DMS153 treated with DMSO at 0.1 percent for 48 hours (cell line): ENCODE measurements around the gene TKTL1.

Experiments
- DNase-seq: peaks from one replicate; lab custom pipeline; 2025; ENCODE audit not compliant: unreplicated experiment; lab: John Stamatoyannopoulos, UW

Gene TKTL1

DNA sequence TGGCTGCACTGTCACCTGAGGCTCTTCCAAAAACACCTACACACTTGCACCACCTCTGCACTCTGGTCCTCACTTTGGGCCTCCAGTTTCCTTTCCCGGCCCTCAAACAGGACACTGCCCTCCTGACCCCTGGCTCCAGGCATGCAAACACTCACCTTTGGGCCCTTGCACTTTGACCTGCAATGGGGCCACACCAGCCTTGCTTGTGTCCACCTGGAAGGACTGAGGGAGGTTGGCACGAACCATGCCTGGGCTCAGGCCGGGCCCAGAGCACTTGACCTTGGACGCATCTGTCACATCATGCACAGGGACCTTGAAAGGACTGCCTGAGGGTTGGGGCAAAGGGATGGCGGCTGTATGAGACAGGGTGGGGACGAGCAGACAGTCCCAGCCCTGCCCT is 63.2 kb downstream of the TKTL1 start:
- DNase-seq: no peak

DNA sequence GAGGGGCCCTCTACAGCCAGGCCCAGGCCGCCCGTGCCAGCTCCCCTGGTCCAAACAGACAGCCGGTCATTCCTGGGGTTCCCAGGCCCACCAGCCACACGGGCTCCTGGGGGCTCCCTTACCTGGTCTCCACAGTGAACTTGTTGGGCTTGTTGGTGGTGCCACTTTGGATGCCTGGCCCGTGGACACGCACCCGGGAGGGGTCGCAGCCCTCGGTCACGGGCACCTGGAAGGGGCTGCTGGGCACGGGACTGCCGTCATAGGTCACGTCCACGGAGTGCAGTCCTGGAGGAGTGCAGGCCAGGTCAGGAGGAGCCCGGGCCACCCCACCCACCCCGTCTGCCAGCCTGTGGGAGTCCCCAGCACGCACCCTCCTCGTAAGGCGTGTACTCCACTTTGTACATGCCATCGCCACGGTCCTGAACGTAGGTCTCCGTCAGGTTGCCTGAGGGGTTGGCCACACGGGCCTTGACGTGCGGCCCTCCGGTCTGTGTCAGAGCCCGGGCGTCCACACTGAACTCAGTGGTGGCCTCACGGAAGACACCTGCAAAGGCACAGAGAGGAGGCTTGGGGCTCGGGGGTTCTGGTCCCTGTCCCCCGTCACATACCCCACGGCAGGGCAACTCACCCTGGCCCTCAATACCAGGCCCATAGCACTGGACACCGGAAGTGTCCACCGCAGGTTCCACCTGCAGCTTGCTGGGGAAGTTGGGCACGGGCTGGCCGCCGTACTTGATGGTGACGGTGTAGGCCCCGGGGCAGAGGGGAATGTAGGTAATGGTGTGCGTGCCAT is 64.0 kb downstream of the TKTL1 start:
- no peak for DNase-seq

DNA sequence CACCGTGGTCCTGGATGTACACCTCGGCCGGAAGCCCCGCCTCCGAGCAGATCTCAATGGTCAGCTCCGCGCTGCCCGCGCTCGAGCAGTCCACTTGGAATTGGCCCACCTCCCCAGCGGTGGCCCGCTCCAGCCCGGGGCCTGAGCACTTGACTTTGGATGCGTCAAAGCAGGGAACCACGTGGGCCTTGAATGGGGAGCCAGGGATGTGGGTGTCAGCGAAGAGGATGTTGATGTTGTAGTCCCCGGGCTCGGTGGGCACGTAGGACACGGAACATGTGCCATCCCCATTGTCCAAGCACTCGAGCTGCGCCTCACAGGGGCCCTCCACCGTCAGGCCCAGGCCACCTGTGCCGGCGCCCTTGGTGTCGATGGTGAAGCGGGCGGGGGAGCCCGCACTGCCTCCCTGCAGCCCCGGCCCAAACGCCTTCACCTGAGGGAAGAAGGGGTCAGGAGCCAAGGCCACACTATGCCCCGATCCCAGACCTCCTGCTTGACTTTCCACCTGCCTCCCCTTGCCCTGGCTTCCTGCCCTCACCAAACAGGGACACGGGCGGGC is 64.6 kb downstream of the TKTL1 start:
- DNase-seq: no peak

DNA sequence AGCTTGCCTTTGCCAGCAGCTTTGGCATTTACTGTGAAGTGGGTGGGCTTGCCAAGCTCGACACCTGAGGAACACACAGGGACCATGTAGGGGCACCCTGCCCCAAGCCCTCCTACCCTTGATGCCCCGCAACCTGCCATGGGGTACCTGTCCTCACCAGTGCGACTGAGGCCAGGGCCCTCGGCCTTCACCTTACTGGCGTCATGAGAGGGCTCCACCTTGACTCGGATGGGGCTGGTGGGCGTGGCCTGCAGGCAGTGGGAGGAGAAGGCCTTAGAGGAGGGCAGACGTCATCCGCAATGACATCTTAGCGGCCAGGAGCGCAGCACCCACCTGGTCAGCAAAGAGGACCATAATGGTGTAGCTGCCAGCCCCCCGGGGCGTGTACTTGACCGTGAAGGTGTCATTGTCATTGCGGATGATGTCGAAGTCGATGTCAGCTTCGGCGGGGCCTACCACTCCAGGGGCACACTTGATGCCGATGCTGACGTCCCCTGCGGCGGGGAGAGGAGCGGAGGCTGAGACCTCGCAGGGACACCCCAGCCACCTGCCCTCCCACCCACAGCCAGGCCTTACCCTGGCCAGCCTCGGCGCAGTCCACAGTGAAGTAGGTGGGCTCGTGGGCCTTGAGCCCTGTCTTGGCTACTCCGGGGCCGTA is 66.6 kb downstream of the TKTL1 start:
- DNase-seq: no peak

DNA sequence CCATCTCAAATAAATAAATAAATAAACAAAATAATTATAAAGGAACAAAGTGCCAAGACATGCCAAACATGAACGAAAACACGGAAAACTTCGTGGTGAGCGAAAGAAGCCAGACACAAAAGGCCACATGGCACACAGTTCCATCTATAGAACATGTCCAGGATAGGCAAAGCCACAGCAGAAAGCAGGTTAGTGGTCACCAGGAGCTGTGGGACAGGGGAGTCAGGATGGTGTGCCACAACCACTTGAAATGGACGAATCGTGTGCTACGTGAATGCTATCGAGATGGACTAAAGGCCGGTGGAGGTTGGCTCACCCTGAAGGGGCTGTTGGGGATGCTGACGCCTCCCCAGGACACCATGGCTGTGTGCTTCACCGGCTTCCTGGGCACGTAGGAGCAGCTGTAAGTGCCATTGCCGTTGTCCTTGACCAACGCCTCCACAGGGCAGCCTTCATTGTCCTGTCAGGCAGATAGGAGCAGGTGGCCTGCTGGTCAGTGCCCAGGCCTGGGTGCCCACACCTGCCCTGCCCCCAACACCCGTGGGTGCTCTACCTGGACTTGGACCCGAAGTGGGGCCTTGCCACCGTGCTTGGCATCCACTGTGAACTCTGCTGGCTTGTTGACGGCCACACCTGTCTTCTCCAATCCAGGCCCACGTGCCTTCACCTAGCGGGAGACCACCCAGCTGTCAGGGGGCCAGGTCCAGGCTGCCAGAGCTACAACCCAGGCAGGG is 68.3 kb downstream of the TKTL1 start:
- no peak for DNase-seq

DNA sequence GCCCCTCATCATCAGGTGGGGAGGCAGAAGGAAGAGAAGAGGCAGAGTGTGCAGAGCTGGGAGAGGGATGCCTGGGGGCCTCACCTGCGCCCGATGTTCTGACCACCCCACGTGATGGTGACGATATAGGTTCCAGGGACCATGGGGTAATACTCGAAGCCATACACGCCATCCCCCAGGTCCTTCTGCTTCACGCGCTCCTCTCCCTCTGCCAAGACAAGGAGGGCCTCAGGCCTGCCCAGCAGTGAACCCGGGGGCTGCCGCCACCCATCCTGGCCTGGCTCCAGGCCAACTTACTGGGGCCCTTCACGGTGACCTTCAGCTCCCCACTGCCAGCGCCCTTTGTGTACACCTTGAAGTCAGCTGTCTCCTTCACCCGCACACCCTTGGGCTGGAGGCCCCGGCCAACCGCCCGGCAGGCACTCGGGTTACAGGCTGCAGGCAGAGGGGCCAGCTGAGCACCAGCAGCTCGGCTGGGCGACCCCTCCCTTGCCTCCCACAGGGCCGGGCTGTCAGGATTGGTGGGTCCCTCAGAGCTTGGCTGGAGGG is 69.5 kb downstream of the TKTL1 start:
- DNase-seq: no peak

DNA sequence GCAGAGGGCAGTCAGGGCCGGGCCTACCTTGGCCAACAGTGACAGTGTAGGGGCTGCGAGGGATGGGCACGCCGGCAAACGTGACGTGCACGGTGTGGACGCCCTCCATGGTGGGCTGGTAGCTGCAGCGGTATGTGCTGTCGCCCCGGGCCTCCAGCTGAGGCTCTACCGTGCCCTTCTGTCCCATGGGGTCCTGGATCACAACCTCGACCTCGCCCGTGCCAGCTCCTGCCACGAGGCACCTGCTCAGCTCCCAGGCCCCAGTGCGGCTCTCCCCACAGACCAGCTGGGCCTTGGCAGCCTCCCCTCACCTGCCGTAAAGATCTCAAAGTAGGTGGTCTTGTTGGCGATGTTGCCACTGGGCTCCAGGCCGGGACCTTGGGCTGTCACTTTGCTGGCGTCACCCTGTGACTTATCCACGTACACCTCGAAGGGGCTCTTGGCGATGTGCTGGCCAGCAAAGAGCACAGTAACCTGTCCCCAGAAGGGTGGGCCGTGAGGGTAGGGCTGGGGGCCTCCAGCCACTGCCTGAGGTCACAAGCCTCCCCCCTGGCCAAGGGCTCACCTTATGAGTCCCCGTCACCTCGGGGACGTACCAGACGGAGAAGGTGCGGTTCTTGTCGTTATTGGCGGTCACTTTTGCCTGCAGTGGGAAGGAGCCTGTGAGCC is 70.5 kb downstream of the TKTL1 start:
- no peak for DNase-seq

DNA sequence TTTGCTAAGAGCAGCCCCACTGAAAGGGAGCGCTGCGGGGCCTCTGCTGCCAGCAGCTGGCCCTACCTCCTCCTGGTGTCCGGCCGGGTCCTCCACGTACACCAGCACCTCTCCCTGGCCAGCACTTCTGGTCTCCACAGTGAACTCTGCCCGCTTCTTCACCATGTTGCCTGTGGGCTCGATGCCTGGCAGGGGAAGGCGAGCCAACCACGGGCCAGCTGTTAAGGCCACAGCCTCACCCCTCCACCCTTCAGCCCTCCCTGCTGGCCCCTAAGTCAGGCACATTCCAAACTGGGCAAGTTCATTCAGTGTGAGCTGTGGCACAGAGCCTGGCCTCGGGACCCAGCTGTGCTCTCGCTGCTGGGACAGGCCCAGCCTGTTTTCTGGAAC is 71.1 kb downstream of the TKTL1 start:
- no peak for DNase-seq

DNA sequence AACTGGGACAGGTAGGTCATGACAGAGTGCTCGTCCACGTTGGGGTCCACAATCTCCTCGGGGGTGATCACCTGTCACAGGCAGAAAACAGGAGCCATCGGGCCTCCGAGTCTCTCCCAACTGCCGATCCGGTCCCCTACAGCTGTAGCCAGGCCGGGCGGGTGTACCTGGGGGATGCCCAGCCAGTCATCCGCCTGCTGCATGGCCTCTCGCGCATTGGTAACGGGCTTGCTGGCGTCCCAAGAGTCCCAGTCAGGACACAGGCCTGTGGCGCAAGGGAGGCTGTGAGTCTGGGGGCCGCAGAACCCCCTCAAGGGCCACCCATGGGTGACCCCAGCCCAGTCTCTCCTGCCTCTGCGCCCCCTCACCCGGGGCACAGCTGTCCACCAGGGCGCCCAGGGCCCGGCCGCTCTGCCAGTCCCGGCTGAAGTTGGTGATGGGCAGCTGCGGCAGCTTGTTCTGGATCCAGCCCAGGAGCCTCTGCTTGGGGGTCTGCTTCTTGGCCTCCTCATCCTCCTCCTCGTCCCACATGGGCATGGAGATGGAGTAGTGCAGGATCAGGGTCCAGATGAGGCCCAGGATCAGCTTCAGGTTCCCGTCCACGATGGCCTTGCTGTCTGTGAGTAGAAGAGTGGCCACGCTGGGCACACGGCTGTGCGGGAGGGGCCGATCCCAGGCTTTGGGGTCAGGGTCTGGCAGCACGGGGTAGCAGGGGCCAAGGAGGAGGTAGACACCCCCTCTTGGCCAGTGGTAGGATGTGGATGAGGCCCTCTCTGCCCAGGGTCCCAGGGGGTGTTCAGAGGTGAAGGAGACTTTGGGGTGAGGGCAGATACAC is 72.1 kb downstream of the TKTL1 start:
- no peak for DNase-seq

DNA sequence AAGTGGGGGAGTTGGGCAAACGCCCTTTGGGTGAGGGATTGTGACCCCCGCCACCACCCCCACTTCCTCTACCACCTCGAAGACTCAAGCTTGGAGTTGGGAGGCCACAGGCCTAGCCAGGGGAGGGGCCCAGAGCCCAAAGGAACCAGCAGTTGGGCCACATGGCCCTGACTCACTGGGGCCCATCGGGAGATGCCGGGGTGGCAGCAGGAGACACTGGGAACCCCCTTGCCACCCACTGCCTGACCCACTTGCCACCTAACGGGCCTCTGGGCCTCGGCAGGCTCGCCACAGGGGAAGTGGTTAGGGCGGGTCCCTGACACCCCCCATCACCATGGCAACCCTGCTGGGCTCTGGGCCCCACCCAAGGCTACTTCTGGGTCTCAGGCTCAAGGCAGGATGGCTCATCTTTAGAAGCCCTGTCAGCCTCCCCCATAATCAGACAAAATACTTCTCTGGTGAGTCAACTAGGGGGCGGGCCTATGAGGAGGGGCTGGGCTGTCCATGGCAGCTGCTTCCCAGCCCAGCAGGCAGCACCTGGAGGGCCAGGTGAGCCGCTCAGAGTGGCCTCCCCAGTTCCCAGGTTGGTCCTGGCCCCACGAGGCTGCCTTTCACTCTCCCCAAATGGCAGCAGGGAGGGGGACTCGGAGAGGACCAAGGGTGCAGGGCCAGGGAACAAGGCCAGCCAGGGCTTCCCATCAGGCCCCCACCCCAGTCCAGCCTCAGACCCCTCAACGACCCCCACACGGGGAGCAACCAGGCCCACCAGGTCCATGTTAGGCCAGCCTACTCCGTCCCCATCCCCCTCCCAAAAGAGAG is 73.2 kb downstream of the TKTL1 start:
- peak; percentile 9 for DNase-seq

DNA sequence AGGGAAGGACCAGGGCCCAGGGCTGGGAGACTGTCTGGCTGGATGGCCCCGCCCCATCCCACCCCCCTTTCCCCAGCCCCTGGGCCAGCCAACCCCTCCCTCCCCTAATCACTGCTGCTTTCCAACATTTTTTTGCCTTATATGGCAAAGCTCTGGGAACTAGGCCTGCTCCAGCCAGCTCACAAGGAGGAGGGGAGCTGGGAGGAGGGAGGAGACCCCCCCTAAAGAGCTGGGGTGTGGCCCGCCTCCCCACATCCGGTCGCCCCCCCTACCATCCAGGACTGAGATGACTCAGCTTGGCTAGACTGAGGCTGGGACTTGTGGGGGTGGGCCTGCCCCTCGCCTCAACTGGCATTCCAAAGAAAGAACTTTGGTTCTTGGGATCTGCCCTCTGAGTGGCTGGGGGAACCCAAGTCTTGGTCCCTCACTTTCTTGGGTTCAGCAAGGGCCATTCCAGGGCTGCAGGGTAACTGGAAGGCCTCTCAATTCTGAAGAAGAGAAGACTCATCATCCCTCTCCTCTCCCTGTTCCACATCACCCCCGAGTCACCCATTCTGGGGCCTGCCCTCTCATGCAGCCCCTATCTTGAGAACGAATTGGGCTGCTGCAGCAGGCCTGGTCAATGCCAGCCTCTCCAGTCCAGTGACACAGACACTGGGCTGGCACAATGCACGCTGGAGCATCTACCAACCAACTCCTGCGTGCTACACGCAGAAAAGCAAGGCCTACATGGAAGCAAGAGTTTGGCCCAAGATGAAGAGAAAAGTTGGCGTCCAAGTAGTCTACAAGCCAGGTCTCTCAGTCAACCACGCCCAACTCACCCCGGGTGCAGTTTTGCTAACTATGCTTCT is 74.1 kb downstream of the TKTL1 start:
- peak; percentile 9 for DNase-seq

DNA sequence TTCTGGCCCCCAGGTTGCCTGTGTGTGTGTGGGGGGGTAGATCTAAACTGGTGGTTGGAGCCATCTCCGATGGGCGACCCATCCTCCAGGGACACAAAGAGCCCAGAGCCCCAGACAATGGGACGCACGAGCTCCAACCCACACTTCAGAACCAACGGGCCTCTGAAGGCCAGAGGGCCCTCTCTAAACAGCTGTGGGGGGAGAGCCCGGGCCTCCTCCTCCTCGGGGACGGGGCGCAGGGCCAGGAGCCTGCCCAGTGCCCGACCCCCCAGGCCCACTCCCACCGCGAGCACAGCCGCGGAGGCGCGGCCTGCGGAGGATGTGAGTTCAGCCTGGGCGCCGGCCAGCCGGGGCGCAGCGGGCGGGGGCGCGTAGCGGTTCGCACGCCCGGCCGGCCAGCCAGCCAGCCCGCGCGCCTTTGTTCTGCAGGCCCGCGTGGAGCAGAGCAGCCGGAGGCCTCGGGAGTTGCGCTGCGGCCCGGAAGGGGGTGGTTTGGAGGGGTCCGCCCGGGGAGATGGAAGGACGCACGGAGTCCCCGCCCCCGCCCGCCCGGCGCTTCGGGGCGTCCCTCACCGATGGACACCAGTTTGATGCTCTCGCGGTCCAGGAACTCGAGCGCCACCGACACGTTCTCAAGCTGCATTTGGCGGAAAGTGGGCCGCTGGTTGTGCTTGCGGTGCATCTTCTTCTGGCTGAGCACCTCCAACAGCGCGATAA is 74.9 kb downstream of the TKTL1 start:
- DNase-seq: no peak

DNA sequence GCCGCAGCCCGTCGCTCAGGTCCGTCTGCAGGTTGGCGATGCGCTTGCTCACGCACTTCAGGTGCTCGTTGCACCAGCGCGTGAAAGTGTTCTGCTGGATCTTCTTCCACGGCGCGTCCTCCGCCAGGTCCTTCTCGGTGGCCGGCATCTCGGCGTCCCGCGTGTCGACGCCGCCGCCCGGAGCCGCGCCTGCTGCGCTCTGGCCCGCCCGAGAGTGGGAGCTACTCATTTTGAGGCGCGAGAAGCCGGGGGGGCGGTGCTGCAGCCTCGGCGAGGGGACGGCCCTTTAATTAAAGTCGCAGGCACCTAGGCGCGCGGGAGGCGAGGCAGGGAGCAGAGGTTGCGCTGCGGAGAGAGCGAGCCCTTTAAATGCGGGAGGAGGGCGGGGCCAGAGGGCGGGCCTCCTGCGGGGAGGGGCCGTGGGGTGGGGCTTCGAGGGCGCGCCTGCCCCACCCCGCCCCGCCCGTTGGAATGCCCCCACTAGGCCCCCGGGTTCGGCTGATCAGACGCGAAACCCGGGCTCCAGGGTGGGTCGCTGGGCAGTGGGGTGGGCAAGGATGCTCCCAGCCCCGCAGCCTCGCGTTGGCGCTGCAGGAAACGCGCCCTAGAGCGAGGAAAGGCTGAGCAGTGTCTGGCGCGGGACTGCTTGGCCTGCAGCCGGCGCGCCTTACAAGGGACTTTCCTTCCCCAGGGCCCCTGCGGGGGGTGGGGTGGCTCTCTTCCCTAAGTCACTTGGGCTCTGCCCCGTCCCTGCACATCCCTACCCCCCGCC is 75.6 kb downstream of the TKTL1 start:
- peak; percentile 72 for DNase-seq

DNA sequence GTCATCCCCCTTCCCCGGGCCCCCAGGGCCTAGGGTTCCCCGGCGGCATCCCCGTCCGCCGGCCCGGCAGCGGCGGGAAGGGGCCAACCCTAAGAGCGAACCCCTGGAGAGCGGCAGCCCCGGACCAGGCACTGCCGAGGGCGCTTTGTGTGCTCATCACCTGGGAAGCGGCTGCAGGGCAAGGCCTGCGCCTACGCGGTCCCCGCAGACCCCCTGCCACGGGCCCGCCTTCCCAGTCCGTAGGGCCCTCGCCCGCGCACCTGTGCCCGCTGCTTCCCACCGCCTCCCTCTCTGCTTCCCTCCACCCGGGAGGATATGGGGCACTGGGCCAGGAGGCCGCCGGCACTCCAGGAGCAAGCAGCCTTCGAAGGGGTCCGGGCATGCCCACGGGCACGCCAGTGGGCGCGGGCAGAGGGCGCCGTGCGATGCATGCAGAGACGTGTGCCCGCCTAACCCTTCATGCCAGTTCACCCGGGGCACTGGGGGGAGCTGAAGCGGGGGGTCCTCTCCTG is 76.2 kb downstream of the TKTL1 start:
- DNase-seq: no peak

DNA sequence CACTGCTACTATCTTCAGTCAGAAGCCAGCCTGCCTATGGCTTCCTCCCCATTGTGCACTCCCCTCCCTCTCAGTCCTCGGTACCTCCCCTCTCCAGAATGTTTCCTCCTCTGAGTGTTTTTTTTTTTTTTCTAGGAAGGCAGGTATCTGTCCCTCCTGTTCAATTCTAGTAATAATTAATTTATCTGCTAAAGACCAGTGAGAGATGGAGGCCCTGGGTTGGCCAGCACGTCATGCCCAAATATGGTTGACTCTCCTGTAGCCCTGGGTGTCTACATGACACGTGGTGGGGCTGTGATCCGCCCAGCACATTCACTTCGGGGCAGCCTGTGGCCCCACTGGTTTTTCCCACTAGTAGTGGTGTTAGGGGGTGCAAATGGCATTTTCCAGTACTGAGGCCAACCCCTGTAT is 77.0 kb downstream of the TKTL1 start:
- no peak for DNase-seq
